Memory B cell (primary cell): ENCODE results near the gene LHX4.

Experiments used
- ATAC-seq: fragments of 150-1000 bp; cut with Tn5 transposase; 2 replicates; pipeline ENCODE4 v1.10.0; 2021; ENCODE audit warnings: low read depth, mild to moderate bottlenecking, moderate library complexity
- DNase-seq, 2 donors: peaks; one replicate each; pipeline ENCODE4 v3.0.0; 2022; ENCODE audit warnings: low spot score in 2 of 2
- H3K27ac Mint-ChIP-seq: one replicate; pipeline ENCODE4 v1.8.0; 2022; ENCODE audit warnings: mild to moderate bottlenecking, moderate library complexity, mixed read lengths
- H3K27me3 Mint-ChIP-seq: one replicate; pipeline ENCODE4 v1.8.0; 2022; ENCODE audit warnings: mixed read lengths
- H3K36me3 Mint-ChIP-seq: one replicate; pipeline ENCODE4 v1.8.0; 2022; ENCODE audit warnings: mild to moderate bottlenecking, mixed read lengths
- H3K4me1 Mint-ChIP-seq: one replicate; pipeline ENCODE4 v1.8.0; 2022; ENCODE audit warnings: mixed read lengths
- H3K4me3 Mint-ChIP-seq: one replicate; pipeline ENCODE4 v1.8.0; 2022; ENCODE audit warnings: mild to moderate bottlenecking, moderate library complexity, mixed read lengths
- H3K9me3 Mint-ChIP-seq: one replicate; pipeline ENCODE4 v1.8.0; 2022; ENCODE audit warnings: mixed read lengths

The LHX4 gene

GRCh38 chr1:180282401-180283044 is 52.5 kb downstream of the LHX4 start:
- no peak for DNase-seq
- Mint-ChIP-seq H3K9me3 (no peaks in the 10 kb centered on the region), H3K4me3 (no peak overlapping the region), H3K27ac (no peak overlapping the region), H3K36me3 (peaks cover 23% of the 10 kb centered on the region), H3K4me1 (peaks cover 6% of the 10 kb centered on the region), H3K27me3 (no peaks in the 10 kb centered on the region)
- no peak for ATAC-seq

- ATAC-seq, result no peak
- no peak overlapping the region for H3K4me3 Mint-ChIP-seq
- peaks cover 27% of the 10 kb centered on the region for H3K36me3 Mint-ChIP-seq
- no peaks in the 10 kb centered on the region for H3K27me3 Mint-ChIP-seq
- no peak for DNase-seq
- no peaks in the 10 kb centered on the region for H3K9me3 Mint-ChIP-seq
- H3K27ac Mint-ChIP-seq, result no peak overlapping the region
- H3K4me1 Mint-ChIP-seq, result peaks cover 6% of the 10 kb centered on the region
Measured at GRCh38 chr1:180283098-180283497, 53.0 kb downstream of the LHX4 start.

GRCh38 chr1:180286417-180286816 is 56.4 kb downstream of the LHX4 start:
- Mint-ChIP-seq H3K4me1 (peaks cover 2% of the 10 kb centered on the region), H3K27me3 (no peaks in the 10 kb centered on the region), H3K36me3 (peaks cover 22% of the 10 kb centered on the region), H3K9me3 (no peaks in the 10 kb centered on the region), H3K4me3 (no peak overlapping the region), H3K27ac (no peak overlapping the region)
- no peak for DNase-seq
- ATAC-seq, result no peak

- H3K36me3 Mint-ChIP-seq, result peaks cover 22% of the 10 kb centered on the region
- no peak overlapping the region for H3K27ac Mint-ChIP-seq
- DNase-seq (no peak), ATAC-seq (no peak)
- peaks cover 2% of the 10 kb centered on the region for H3K9me3 Mint-ChIP-seq
- no peaks in the 10 kb centered on the region for H3K27me3 Mint-ChIP-seq
- peaks cover 2% of the 10 kb centered on the region for H3K4me1 Mint-ChIP-seq
- H3K4me3 Mint-ChIP-seq, result no peak overlapping the region
Measured at GRCh38 chr1:180287988-180288705, 58.1 kb downstream of the LHX4 start.

- no peaks in the 10 kb centered on the region for H3K27me3 Mint-ChIP-seq
- no peaks in the 10 kb centered on the region for H3K4me1 Mint-ChIP-seq
- no peak for DNase-seq
- peaks cover 2% of the 10 kb centered on the region for H3K9me3 Mint-ChIP-seq
- no peak for ATAC-seq
- H3K36me3 Mint-ChIP-seq, result peaks cover 19% of the 10 kb centered on the region
- no peak overlapping the region for H3K4me3 Mint-ChIP-seq
- no peak overlapping the region for H3K27ac Mint-ChIP-seq
Measured at GRCh38 chr1:180288940-180289339, 58.9 kb downstream of the LHX4 start.

- ATAC-seq (no peak), DNase-seq (no peak)
- Mint-ChIP-seq H3K4me3 (no peak overlapping the region), H3K9me3 (peaks cover 4% of the 10 kb centered on the region), H3K4me1 (no peaks in the 10 kb centered on the region), H3K27me3 (no peaks in the 10 kb centered on the region), H3K27ac (no peak overlapping the region), H3K36me3 (peaks cover 15% of the 10 kb centered on the region)
Measured at GRCh38 chr1:180290265-180291001, 60.4 kb downstream of the LHX4 start.

- DNase-seq (no peak), ATAC-seq (no peak)
- H3K36me3 Mint-ChIP-seq, result peaks cover 17% of the 10 kb centered on the region
- no peaks in the 10 kb centered on the region for H3K27me3 Mint-ChIP-seq
- H3K27ac Mint-ChIP-seq, result no peak overlapping the region
- H3K4me3 Mint-ChIP-seq, result no peak overlapping the region
- no peaks in the 10 kb centered on the region for H3K4me1 Mint-ChIP-seq
- peaks cover 4% of the 10 kb centered on the region for H3K9me3 Mint-ChIP-seq
Measured at GRCh38 chr1:180291004-180291403, 60.9 kb downstream of the LHX4 start.

GRCh38 chr1:180294711-180295110 is 64.6 kb downstream of the LHX4 start:
- no peaks in the 10 kb centered on the region for H3K27me3 Mint-ChIP-seq
- peaks cover 19% of the 10 kb centered on the region for H3K36me3 Mint-ChIP-seq
- peaks cover 4% of the 10 kb centered on the region for H3K9me3 Mint-ChIP-seq
- H3K4me1 Mint-ChIP-seq, result peaks cover 2% of the 10 kb centered on the region
- ATAC-seq, result no peak
- H3K27ac Mint-ChIP-seq, result no peak overlapping the region
- no peak overlapping the region for H3K4me3 Mint-ChIP-seq
- DNase-seq, result no peak

- DNase-seq, result no peak
- H3K9me3 Mint-ChIP-seq, result peaks cover 4% of the 10 kb centered on the region
- no peak overlapping the region for H3K4me3 Mint-ChIP-seq
- no peak for ATAC-seq
- H3K27me3 Mint-ChIP-seq, result no peaks in the 10 kb centered on the region
- no peak overlapping the region for H3K27ac Mint-ChIP-seq
- peaks cover 2% of the 10 kb centered on the region for H3K4me1 Mint-ChIP-seq
- peaks cover 19% of the 10 kb centered on the region for H3K36me3 Mint-ChIP-seq
Measured at GRCh38 chr1:180295999-180296398, 65.9 kb downstream of the LHX4 start.

GRCh38 chr1:180299479-180300221 is 69.6 kb downstream of the LHX4 start:
- ATAC-seq (no peak), DNase-seq (no peak)
- no peak overlapping the region for H3K27ac Mint-ChIP-seq
- H3K4me1 Mint-ChIP-seq, result peaks cover 2% of the 10 kb centered on the region
- no peaks in the 10 kb centered on the region for H3K27me3 Mint-ChIP-seq
- no peak overlapping the region for H3K4me3 Mint-ChIP-seq
- peaks cover 2% of the 10 kb centered on the region for H3K9me3 Mint-ChIP-seq
- peaks cover 16% of the 10 kb centered on the region for H3K36me3 Mint-ChIP-seq

GRCh38 chr1:180301135-180301742 is 71.2 kb downstream of the LHX4 start:
- Mint-ChIP-seq H3K4me3 (no peak overlapping the region), H3K4me1 (peaks cover 2% of the 10 kb centered on the region)
- ATAC-seq, result no peak

GRCh38 chr1:180309338-180309737 is 79.3 kb downstream of the LHX4 start:
- H3K9me3 Mint-ChIP-seq, result peaks cover 11% of the 10 kb centered on the region
- DNase-seq (no peak), ATAC-seq (no peak)
- H3K4me3 Mint-ChIP-seq, result no peak overlapping the region
- no peak overlapping the region for H3K27ac Mint-ChIP-seq
- H3K27me3 Mint-ChIP-seq, result no peaks in the 10 kb centered on the region
- peaks cover 38% of the 10 kb centered on the region for H3K36me3 Mint-ChIP-seq
- H3K4me1 Mint-ChIP-seq, result no peaks in the 10 kb centered on the region

More at GRCh38 chr1:180301135-180301742, 71.2 kb downstream of the LHX4 start:
- DNase-seq, result no peak
- peaks cover 16% of the 10 kb centered on the region for H3K36me3 Mint-ChIP-seq
- no peaks in the 10 kb centered on the region for H3K27me3 Mint-ChIP-seq
- H3K27ac Mint-ChIP-seq, result no peak overlapping the region
- peaks cover under 1% of the 10 kb centered on the region for H3K9me3 Mint-ChIP-seq

GRCh38 chr1:180310095-180310494 is 80.0 kb downstream of the LHX4 start:
- no peak for ATAC-seq

More at GRCh38 chr1:180310095-180310494, 80.0 kb downstream of the LHX4 start:
- DNase-seq, result no peak
- no peaks in the 10 kb centered on the region for H3K4me1 Mint-ChIP-seq
- no peak overlapping the region for H3K4me3 Mint-ChIP-seq
- no peak overlapping the region for H3K27ac Mint-ChIP-seq
- H3K27me3 Mint-ChIP-seq, result no peaks in the 10 kb centered on the region
- peaks cover 11% of the 10 kb centered on the region for H3K9me3 Mint-ChIP-seq
- H3K36me3 Mint-ChIP-seq, result peaks cover 38% of the 10 kb centered on the region
